ENCODE measurements around the gene ULK4.
"Not testable (repeated sequence)": the region's sequence is repeated elsewhere in the genome, so short reads cannot be mapped to it uniquely, and the experiment has no call there.

ULK4 gene

GRCh38 chr3:41573591-41573990 lies 388.3 kb downstream of the ULK4 start:
- TF ChIP-seq ZNF274 (IDR thresholded peaks at IDR 0.05; ENCODE audit: low read depth, low read length): no peak
- H3K4me3 ChIP-seq (ENCODE audit: low read length): no peak overlapping the region

- no peak overlapping the region for H3K4me3 ChIP-seq (ENCODE audit: low read length)
- TF ChIP-seq ZNF274 (IDR thresholded peaks at IDR 0.05; ENCODE audit: low read depth, low read length): no peak
Observed at GRCh38 chr3:41572092-41572491, 389.8 kb downstream of the ULK4 start.

GRCh38 chr3:41569632-41570305 lies 392.1 kb downstream of the ULK4 start:
- no peak for TF ChIP-seq ZNF274 (IDR thresholded peaks at IDR 0.05; ENCODE audit: low read depth, low read length)
- no peak overlapping the region for H3K4me3 ChIP-seq (ENCODE audit: low read length)

GRCh38 chr3:41565948-41566514 lies 395.9 kb downstream of the ULK4 start:
- no peak overlapping the region for H3K4me3 ChIP-seq (ENCODE audit: low read length)
- TF ChIP-seq ZNF274 (IDR thresholded peaks at IDR 0.05; ENCODE audit: low read depth, low read length): no peak

- no peak overlapping the region for H3K4me3 ChIP-seq (ENCODE audit: low read length)
- no peak for TF ChIP-seq ZNF274 (IDR thresholded peaks at IDR 0.05; ENCODE audit: low read depth, low read length)
Observed at GRCh38 chr3:41565003-41565402, 396.9 kb downstream of the ULK4 start.

GRCh38 chr3:41556245-41556644 lies 405.7 kb downstream of the ULK4 start:
- H3K4me3 ChIP-seq (ENCODE audit: low read length): not testable (repeated sequence)

GRCh38 chr3:41532976-41533375 lies 428.9 kb downstream of the ULK4 start:
- TF ChIP-seq ZNF274 (IDR thresholded peaks at IDR 0.05; ENCODE audit: low read depth, low read length): no peak
- no peak overlapping the region for H3K4me3 ChIP-seq (ENCODE audit: low read length)

- no peak overlapping the region for H3K4me3 ChIP-seq (ENCODE audit: low read length)
- no peak for TF ChIP-seq ZNF274 (IDR thresholded peaks at IDR 0.05; ENCODE audit: low read depth, low read length)
Observed at GRCh38 chr3:41526995-41527573, 434.8 kb downstream of the ULK4 start.

GRCh38 chr3:41525303-41526064 lies 436.4 kb downstream of the ULK4 start:
- H3K4me3 ChIP-seq (ENCODE audit: low read length): no peak overlapping the region
- no peak for TF ChIP-seq ZNF274 (IDR thresholded peaks at IDR 0.05; ENCODE audit: low read depth, low read length)

GRCh38 chr3:41523897-41524296 lies 438.0 kb downstream of the ULK4 start:
- no peak for TF ChIP-seq ZNF274 (IDR thresholded peaks at IDR 0.05; ENCODE audit: low read depth, low read length)
- H3K4me3 ChIP-seq (ENCODE audit: low read length): no peak overlapping the region

- TF ChIP-seq ZNF274 (IDR thresholded peaks at IDR 0.05; ENCODE audit: low read depth, low read length): no peak
- H3K4me3 ChIP-seq (ENCODE audit: low read length): no peak overlapping the region
Observed at GRCh38 chr3:41522612-41523011, 439.3 kb downstream of the ULK4 start.

- TF ChIP-seq ZNF274 (IDR thresholded peaks at IDR 0.05; ENCODE audit: low read depth, low read length): no peak
- H3K4me3 ChIP-seq (ENCODE audit: low read length): no peak overlapping the region
Observed at GRCh38 chr3:41521010-41521655, 440.8 kb downstream of the ULK4 start.

- no peak for TF ChIP-seq ZNF274 (IDR thresholded peaks at IDR 0.05; ENCODE audit: low read depth, low read length)
- H3K4me3 ChIP-seq (ENCODE audit: low read length): no peak overlapping the region
Observed at GRCh38 chr3:41519746-41520145, 442.2 kb downstream of the ULK4 start.

- no peak for TF ChIP-seq ZNF274 (IDR thresholded peaks at IDR 0.05; ENCODE audit: low read depth, low read length)
- H3K4me3 ChIP-seq (ENCODE audit: low read length): no peak overlapping the region
Observed at GRCh38 chr3:41518626-41519025, 443.3 kb downstream of the ULK4 start.

Data from GM08714 (cell line).